Upper lobe of left lung (tissue), 4 donors: ENCODE results near the gene WIPF1.

Experiments
- CTCF ChIP-seq, 6 experiments: fragments of 450-650 bp in 4 of 6; fragments of 200-600 bp in 2 of 6; sonication (generic) in 2 of 6; IDR thresholded peaks; one replicate each; pipeline ENCODE4 v1.5.1; 2016 to 2019; ENCODE audit warnings: antibody characterized with exemption in 6 of 6
- EP300 ChIP-seq, 4 donors: sonication (generic); formaldehyde crosslinking; IDR thresholded peaks; one replicate each; pipeline ENCODE4 v1.5.1; 2017; ENCODE audit warnings: antibody characterized with exemption in 4 of 4, control low read depth in 2 of 4
- POLR2A ChIP-seq, 4 donors: fragments of 450-650 bp; IDR thresholded peaks; one replicate each; pipeline ENCODE4 v1.5.1; 2016 to 2017; ENCODE audit warnings: antibody characterized with exemption in 4 of 4, mild to moderate bottlenecking in 2 of 4
- POLR2AphosphoS5 ChIP-seq, 2 donors: sonication (generic); formaldehyde crosslinking; IDR thresholded peaks; one replicate each; pipeline ENCODE4 v1.5.1; 2017; ENCODE audit warnings: antibody characterized with exemption in 2 of 2

- TF ChIP-seq CTCF (IDR thresholded peaks at IDR 0.05) (no peak), POLR2A (IDR thresholded peaks at IDR 0.05) (no peak), EP300 (IDR thresholded peaks at IDR 0.05) (no peak), POLR2AphosphoS5 (IDR thresholded peaks at IDR 0.05) (no peak)
Observed at GRCh38 chr2:174635015-174635593, 37.5 kb upstream of the WIPF1 start.
